Lower leg skin (tissue), 3 donors: ENCODE measurements around the gene PARM1.

Source experiments
- POLR2A ChIP-seq, 2 donors: fragments of 450-650 bp; IDR thresholded peaks; one replicate each; pipeline ENCODE4 v1.6.1; 2016 to 2017; ENCODE audit warnings: antibody characterized with exemption in 2 of 2, mild to moderate bottlenecking in 1 of 2, moderate library complexity in 1 of 2
- TF ChIP-seq, protein P1 (sequence below), 3 donors: fragments of 450-650 bp; IDR thresholded peaks; one replicate each; pipeline ENCODE4 v1.5.1; 2016; ENCODE audit warnings: antibody characterized with exemption in 3 of 3, mild to moderate bottlenecking in 3 of 3, moderate library complexity in 2 of 3

DNA sequence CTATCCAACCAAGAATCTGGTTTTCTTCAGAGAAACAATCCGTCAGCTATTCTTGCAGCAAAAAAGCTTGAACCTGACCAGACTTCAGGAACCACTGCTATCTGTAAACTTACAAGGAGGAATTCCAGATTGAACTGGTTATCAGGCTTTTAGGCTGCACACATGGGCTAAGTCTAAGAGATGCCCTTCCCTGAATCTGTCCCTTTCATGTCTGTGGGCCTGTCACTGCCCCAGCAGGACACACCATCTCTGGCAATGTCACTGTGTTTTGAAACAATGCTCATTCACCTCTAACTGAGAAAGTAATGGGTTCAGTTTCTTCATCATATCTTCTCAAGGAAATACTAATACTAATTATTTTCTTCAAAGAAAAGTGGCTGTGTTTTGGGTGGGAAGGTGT, 72.8 kb downstream of the PARM1 start:
- TF ChIP-seq, protein P1, sequence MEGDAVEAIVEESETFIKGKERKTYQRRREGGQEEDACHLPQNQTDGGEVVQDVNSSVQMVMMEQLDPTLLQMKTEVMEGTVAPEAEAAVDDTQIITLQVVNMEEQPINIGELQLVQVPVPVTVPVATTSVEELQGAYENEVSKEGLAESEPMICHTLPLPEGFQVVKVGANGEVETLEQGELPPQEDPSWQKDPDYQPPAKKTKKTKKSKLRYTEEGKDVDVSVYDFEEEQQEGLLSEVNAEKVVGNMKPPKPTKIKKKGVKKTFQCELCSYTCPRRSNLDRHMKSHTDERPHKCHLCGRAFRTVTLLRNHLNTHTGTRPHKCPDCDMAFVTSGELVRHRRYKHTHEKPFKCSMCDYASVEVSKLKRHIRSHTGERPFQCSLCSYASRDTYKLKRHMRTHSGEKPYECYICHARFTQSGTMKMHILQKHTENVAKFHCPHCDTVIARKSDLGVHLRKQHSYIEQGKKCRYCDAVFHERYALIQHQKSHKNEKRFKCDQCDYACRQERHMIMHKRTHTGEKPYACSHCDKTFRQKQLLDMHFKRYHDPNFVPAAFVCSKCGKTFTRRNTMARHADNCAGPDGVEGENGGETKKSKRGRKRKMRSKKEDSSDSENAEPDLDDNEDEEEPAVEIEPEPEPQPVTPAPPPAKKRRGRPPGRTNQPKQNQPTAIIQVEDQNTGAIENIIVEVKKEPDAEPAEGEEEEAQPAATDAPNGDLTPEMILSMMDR (IDR thresholded peaks at IDR 0.05) = no peak
- TF ChIP-seq POLR2A (IDR thresholded peaks at IDR 0.05) = no peak
